HepG2 (cell line): ENCODE results near the gene SLC15A3. TPM values are rescaled to one million over a fixed set of nuclear protein-coding genes. Genes with fewer than 3 reads are reported as not detected.

Source experiments
- ATAC-seq: fragments of 200-7000 bp; cut with Tn5 transposase; 3 replicates; pipeline ENCODE4 v1.9.1; 2020; ENCODE audit warnings: mild to moderate bottlenecking, moderate library complexity
- BruUV-seq: library from RNA; stranded (reverse); fragments of 400-500 nt; replicated peaks from 2 replicates; lab custom pipeline; 2021; lab: Mats Ljungman, UMichigan
- CTCF ChIA-PET: fragments of 300-600 bp; formaldehyde crosslinking; extraction: SDS; loops from one replicate; lab custom pipeline; 2021; ENCODE audit warnings: low total read pairs, inconsistent platforms, low intra/inter-chr PET ratio; lab: Yijun Ruan, JAX
- POLR2A ChIA-PET: fragments of 350-600 bp; sonication (Branson Sonifier 250); formaldehyde crosslinking; loops from one replicate; lab custom pipeline; 2020; ENCODE audit warnings: antibody characterized with exemption, inconsistent platforms; lab: Yijun Ruan, JAX
- DNase-seq: peaks from one replicate; pipeline ENCODE4 v3.0.0-alpha.2; 2015; ENCODE audit warnings: low spot score
- FAIRE-seq: peaks from 3 replicates; lab custom pipeline; 2011; peaks lifted over from hg19 to GRCh38; lab: Jason Lieb, UNC
- H2AFZ ChIP-seq: one replicate; pipeline ENCODE4 v1.6.1; 2011; ENCODE audit warnings: low read length, inconsistent platforms
- H3K27ac ChIP-seq: fragments of 300-600 bp; 3 replicates; pipeline ENCODE4 v1.8.0; 2011; ENCODE audit warnings: mixed run types, mild to moderate bottlenecking, mixed read lengths, low read length, inconsistent platforms; ENCODE audit not compliant: insufficient read depth; ENCODE audit errors: extremely low read length
- H3K27me3 ChIP-seq, 2 experiments: fragments of 200-600 bp in 1 of 2; 2 replicates in 1 of 2; 3 replicates in 1 of 2; pipeline versions ENCODE4 v1.6.0 to v1.8.0; 2011; ENCODE audit warnings: low read length in 2 of 2, mild to moderate bottlenecking in 2 of 2, moderate library complexity in 2 of 2, inconsistent platforms in 1 of 2; ENCODE audit not compliant: insufficient read depth in 2 of 2, control insufficient read depth in 1 of 2
- H3K36me3 ChIP-seq, 2 experiments: fragments of 200-600 bp in 1 of 2; replicated peaks in 1 of 2; 2 replicates in 1 of 2; 3 replicates in 1 of 2; pipeline versions ENCODE4 v1.5.1 to v1.8.0; 2011; ENCODE audit warnings: low read length in 2 of 2, inconsistent platforms in 1 of 2; ENCODE audit not compliant: insufficient read depth in 2 of 2, control insufficient read depth in 1 of 2
- H3K4me1 ChIP-seq: 2 replicates; pipeline ENCODE4 v1.5.1; 2012; ENCODE audit warnings: low read length, inconsistent platforms; ENCODE audit not compliant: insufficient read depth
- H3K4me2 ChIP-seq: 2 replicates; pipeline ENCODE4 v1.6.0; 2011; ENCODE audit warnings: low read depth, low read length, inconsistent platforms
- H3K4me3 ChIP-seq, 3 experiments: fragments of 200-600 bp in 1 of 3; sonication (generic), shearing (Covaris generic) in 1 of 3; replicated peaks in 1 of 3; 2 replicates each; pipeline ENCODE4 v1.5.1; 2011 to 2016; ENCODE audit warnings: low read length in 3 of 3, inconsistent platforms in 2 of 3, low read depth in 2 of 3, mild to moderate bottlenecking in 2 of 3, control low read depth in 1 of 3, mixed read lengths in 1 of 3; ENCODE audit not compliant: insufficient read depth in 1 of 3
- H3K79me2 ChIP-seq: one replicate; pipeline ENCODE4 v1.6.1; 2011; ENCODE audit warnings: low read length, inconsistent platforms; ENCODE audit not compliant: insufficient read depth
- H3K9ac ChIP-seq: 2 replicates; pipeline ENCODE4 v1.6.0; 2011; ENCODE audit warnings: mild to moderate bottlenecking, low read depth, low read length, inconsistent platforms; ENCODE audit not compliant: insufficient read depth
- H3K9me3 ChIP-seq: 2 replicates; pipeline ENCODE4 v1.5.1; 2012; ENCODE audit warnings: mild to moderate bottlenecking, low read length
- H4K20me1 ChIP-seq: 2 replicates; pipeline ENCODE4 v1.6.0; 2011; ENCODE audit warnings: inconsistent platforms, mild to moderate bottlenecking, low read length, moderate library complexity; ENCODE audit not compliant: insufficient read depth
- AKNA ChIP-seq: sonication (generic); formaldehyde crosslinking; IDR thresholded peaks from 2 replicates; pipeline ENCODE4 v1.4.0; 2020; ENCODE audit warnings: missing genetic modification reagents, borderline replicate concordance
- CHD2 ChIP-seq: IDR thresholded peaks from 2 replicates; pipeline ENCODE4 v1.6.1; 2011; ENCODE audit warnings: low read depth, low read length, improper control_type of control experiment
- DDIT3 ChIP-seq: sonication (generic); formaldehyde crosslinking; IDR thresholded peaks from 2 replicates; pipeline ENCODE4 v1.4.0; 2020; ENCODE audit warnings: mild to moderate bottlenecking, missing genetic modification reagents
- DNMT1 ChIP-seq: sonication (generic); formaldehyde crosslinking; IDR thresholded peaks from 2 replicates; pipeline ENCODE4 v1.5.1; 2020; ENCODE audit warnings: mild to moderate bottlenecking, missing genetic modification reagents
- FOXA1 ChIP-seq, 2 experiments: fragments of 450-650 bp in 1 of 2; sonication (generic) in 1 of 2; formaldehyde crosslinking in 1 of 2; IDR thresholded peaks; 2 replicates each; pipeline versions ENCODE4 v1.4.0 to v1.6.1; 2016 to 2020; ENCODE audit warnings: missing genetic modification reagents in 1 of 2
- PRMT3 ChIP-seq: sonication (generic); formaldehyde crosslinking; IDR thresholded peaks from 2 replicates; pipeline ENCODE4 v1.8.1; 2022; ENCODE audit warnings: low read depth, mild to moderate bottlenecking, moderate library complexity, missing genetic modification reagents, borderline replicate concordance
- SIN3B ChIP-seq: fragments of 150-350 bp; IDR thresholded peaks from 2 replicates; pipeline ENCODE4 v1.6.1; 2014; ENCODE audit warnings: low read length
- ZMYM4 ChIP-seq: sonication (generic); formaldehyde crosslinking; IDR thresholded peaks from 2 replicates; pipeline ENCODE4 v1.8.1; 2023; ENCODE audit warnings: mild to moderate bottlenecking, missing genetic modification reagents
- ZNF333 ChIP-seq: sonication (generic); formaldehyde crosslinking; IDR thresholded peaks from 2 replicates; pipeline ENCODE4 v1.4.0; 2020; ENCODE audit warnings: mild to moderate bottlenecking, missing genetic modification reagents, borderline replicate concordance
- ZNF770 ChIP-seq: sonication (generic); formaldehyde crosslinking; IDR thresholded peaks from 2 replicates; pipeline ENCODE4 v1.5.0; 2020; ENCODE audit warnings: mild to moderate bottlenecking, missing genetic modification reagents
- WGBS: methylation state at CpG from one replicate; pipeline ENCODE4 v1.1.6; 2017; ENCODE audit warnings: low lambda C conversion rate; 5-methylcytosine and 5-hydroxymethylcytosine counted together
- in situ Hi-C: cut with HindIII; loops from 2 replicates; pipeline ENCODE4 v1.10.0; 2017; ENCODE audit warnings: low pct_unique_long_range_greater_than_20kb; ENCODE audit not compliant: extremely low pct_ligation_motif_present
- intact Hi-C: fragments of 100-400 bp; cut with micrococcal nuclease; formaldehyde crosslinking; loops from one replicate; pipeline ENCODE4 v1.10.0; 2022; ENCODE audit not compliant: unreplicated experiment
- polyA plus RNA-seq, 8 experiments: library from polyadenylated mRNA; depleted of rRNA in 3 of 8; stranded (reverse) in 7 of 8; unstranded in 1 of 8; fragments of >200 nt; fragmentation: Illumina TruSeq in 4 of 8; extraction: Trizol in 4 of 8; gene quantifications; 2 replicates each; pipeline versions ENCODE4 v1.2.1 to v1.2.3, GENCODE V29; 2011 to 2016; ENCODE audit warnings: low read depth in 4 of 8, missing spikeins in 1 of 8, mixed read lengths in 1 of 8; ENCODE audit not compliant: insufficient read depth in 1 of 8
- total RNA-seq, 5 experiments: library from RNA; depleted of rRNA; stranded (reverse); fragments of >200 nt; fragmentation: Illumina TruSeq; extraction: Trizol; gene quantifications; 2 replicates each; pipeline ENCODE4 v1.2.3, GENCODE V29; 2016; ENCODE audit warnings: low read depth in 1 of 5

The SLC15A3 gene
- total and polyA plus RNA-seq, 2 of the 13 experiments (the other 11 are each of a cell fraction or from before 2014, with no cell fraction given), result 0.45 to 0.77 TPM

- ATAC-seq (no peak), DNase-seq (no peak)
- H2AFZ ChIP-seq, result no peak overlapping the region
Measured at GRCh38 chr11:60905047-60905446, 46.9 kb downstream of the SLC15A3 start.

More at GRCh38 chr11:60905047-60905446, 46.9 kb downstream of the SLC15A3 start:
- 34% methylated on average over 6 of the region's 6 CpGs for WGBS
- Histone ChIP-seq H3K4me1 (peaks cover 34% of the 10 kb centered on the region), H3K36me3 (peaks cover 18 to 37% of the 10 kb centered on the region in 2 experiments; a peak in 4 of 5 replicates), H3K79me2 (peaks cover 33% of the 10 kb centered on the region), H3K27me3 (no peaks in the 10 kb centered on the region), H3K9me3 (no peaks in the 10 kb centered on the region), H4K20me1 (peaks cover 17% of the 10 kb centered on the region)
- CTCF ChIA-PET, result no interaction called here
- intact Hi-C loops (no loop called here), in situ Hi-C loops (no loop called here)
- POLR2A ChIA-PET, result interaction anchor here (0.7 to 1.6 kb wide), 3 partner anchors 9 to 19 kb away, joined by 3 to 4 read pairs (median 3); partner anchors contain the start of genes TMEM109 and TMEM132A
- no peak for FAIRE-seq
- no TSS peak for BruUV-seq
- TF ChIP-seq PRMT3 (CRISPR knock-in tag) (no peak), DDIT3 (CRISPR knock-in tag) (no peak), ZNF333 (CRISPR knock-in tag) (no peak), ZMYM4 (no peak), CHD2 (no peak), DNMT1 (no peak), AKNA (no peak), FOXA1 (IDR thresholded peaks at IDR 0.05) (no peak), FOXA1 (CRISPR knock-in tag; IDR thresholded peaks at IDR 0.05) (no peak), SIN3B (no peak), ZNF770 (CRISPR knock-in tag) (no peak)
- TF ChIP-seq, all 625 proteins: peak for 0
- H3K27ac ChIP-seq, result peak overlapping the region; percentile 94
- H3K4me3 ChIP-seq, result peak overlapping the region; percentile 70 to 88 (median 83)
- peak overlapping the region; percentile 89 for H3K4me2 ChIP-seq
- H3K9ac ChIP-seq, result peak overlapping the region; percentile 95
